ENCODE data around the gene DNER. TPM values are rescaled to one million over a fixed set of nuclear protein-coding genes. Genes with fewer than 3 reads are reported as not detected.

Gene DNER
- polyA plus RNA-seq, 3 donors: 0.12 to 0.20 (median 0.16) TPM

GRCh38 chr2:229675569-229675968 is 38.8 kb downstream of the DNER start:
- Histone ChIP-seq H3K4me3 (replicated peaks in 1 of 3; ENCODE audit: low read depth in 2 of 3, low read length in 3 of 3) (no peak overlapping the region), H3K27ac (ENCODE audit: low read depth in 1 of 2, low read length in 2 of 2) (no peak overlapping the region), H3K79me2 (ENCODE audit: insufficient read depth, low read length) (no peaks in the 10 kb centered on the region), H2AFZ (ENCODE audit: insufficient read depth, low read depth, low read length, poor library complexity, severe bottlenecking) (no peak overlapping the region), H3K36me3 (replicated peaks in 1 of 2; ENCODE audit: control insufficient read depth in 1 of 2, insufficient read depth in 2 of 2, low read length in 2 of 2) (no peaks in the 10 kb centered on the region), H4K20me1 (ENCODE audit: insufficient read depth, low read length) (no peaks in the 10 kb centered on the region), H3K9me3 (replicated peaks in 1 of 2; ENCODE audit: control insufficient read depth in 1 of 2, insufficient read depth in 1 of 2, low read length in 2 of 2) (no peaks in the 10 kb centered on the region), H3K4me2 (replicated peaks; ENCODE audit: extremely low read depth, low read length, poor library complexity, severe bottlenecking) (no peak overlapping the region), H3K9ac (ENCODE audit: insufficient read depth, low read length, poor library complexity, severe bottlenecking) (no peak overlapping the region), H3K27me3 (ENCODE audit: control insufficient read depth in 2 of 2, insufficient read depth in 2 of 2, low read length in 2 of 2) (no peaks in the 10 kb centered on the region), H3K4me1 (ENCODE audit: control insufficient read depth in 1 of 2, insufficient read depth in 2 of 2, low read length in 2 of 2) (no peaks in the 10 kb centered on the region)
- TF ChIP-seq CTCF (IDR thresholded peaks at IDR 0.05): no peak
- intact Hi-C loops (cut with micrococcal nuclease): no loop called here
- no peaks in the 10 kb centered on the region for H3K4me1 Mint-ChIP-seq
- DNase-seq: no peak
- 43% methylated on average over 3 of the region's 4 CpGs for WGBS (ENCODE audit: insufficient coverage)
- peaks cover 3 to 6% (median 6%) of the 10 kb centered on the region in 3 donors for H3K27me3 Mint-ChIP-seq (ENCODE audit: low read depth in 3 of 3)
- H3K9me3 Mint-ChIP-seq: peaks cover 0 to 2% (median 0%) of the 10 kb centered on the region in 7 donors
- no peak overlapping the region for H3K4me3 Mint-ChIP-seq
- no peak overlapping the region for H3K27ac Mint-ChIP-seq
- H3K36me3 Mint-ChIP-seq: no peaks in the 10 kb centered on the region

- Histone ChIP-seq H4K20me1 (ENCODE audit: insufficient read depth, low read length) (no peaks in the 10 kb centered on the region), H2AFZ (ENCODE audit: insufficient read depth, low read depth, low read length, poor library complexity, severe bottlenecking) (no peak overlapping the region), H3K27me3 (ENCODE audit: control insufficient read depth in 2 of 2, insufficient read depth in 2 of 2, low read length in 2 of 2) (no peaks in the 10 kb centered on the region), H3K4me2 (replicated peaks; ENCODE audit: extremely low read depth, low read length, poor library complexity, severe bottlenecking) (no peak overlapping the region), H3K79me2 (ENCODE audit: insufficient read depth, low read length) (no peaks in the 10 kb centered on the region), H3K36me3 (replicated peaks in 1 of 2; ENCODE audit: control insufficient read depth in 1 of 2, insufficient read depth in 2 of 2, low read length in 2 of 2) (no peaks in the 10 kb centered on the region), H3K4me3 (replicated peaks in 1 of 3; ENCODE audit: low read depth in 2 of 3, low read length in 3 of 3) (no peak overlapping the region), H3K9me3 (replicated peaks in 1 of 2; ENCODE audit: control insufficient read depth in 1 of 2, insufficient read depth in 1 of 2, low read length in 2 of 2) (no peaks in the 10 kb centered on the region), H3K27ac (ENCODE audit: low read depth in 1 of 2, low read length in 2 of 2) (no peak overlapping the region), H3K4me1 (ENCODE audit: control insufficient read depth in 1 of 2, insufficient read depth in 2 of 2, low read length in 2 of 2) (no peaks in the 10 kb centered on the region), H3K9ac (ENCODE audit: insufficient read depth, low read length, poor library complexity, severe bottlenecking) (no peak overlapping the region)
- Mint-ChIP-seq H3K4me1 (no peaks in the 10 kb centered on the region), H3K36me3 (no peaks in the 10 kb centered on the region), H3K9me3 (peaks cover 0 to 1% (median 0%) of the 10 kb centered on the region in 7 donors), H3K4me3 (no peak overlapping the region), H3K27ac (no peak overlapping the region), H3K27me3 (ENCODE audit: low read depth in 3 of 3) (peaks cover 3 to 6% (median 5%) of the 10 kb centered on the region in 3 donors)
- WGBS (ENCODE audit: insufficient coverage): 94% methylated on average over 2 of the region's 6 CpGs
- no peak for TF ChIP-seq CTCF (IDR thresholded peaks at IDR 0.05)
- intact Hi-C loops (cut with micrococcal nuclease): no loop called here
- DNase-seq: no peak
These were observed 39.4 kb downstream of the DNER start for GRCh38 chr2:229674830-229675530.
